Kidney tubule cell (primary cell): ENCODE results near the gene GDPD5.

ENCODE experiments used
- DNase-seq: peaks from one replicate; pipeline ENCODE4 v3.0.0-alpha.2; 2018; ENCODE audit warnings: low spot score

Gene GDPD5

DNA sequence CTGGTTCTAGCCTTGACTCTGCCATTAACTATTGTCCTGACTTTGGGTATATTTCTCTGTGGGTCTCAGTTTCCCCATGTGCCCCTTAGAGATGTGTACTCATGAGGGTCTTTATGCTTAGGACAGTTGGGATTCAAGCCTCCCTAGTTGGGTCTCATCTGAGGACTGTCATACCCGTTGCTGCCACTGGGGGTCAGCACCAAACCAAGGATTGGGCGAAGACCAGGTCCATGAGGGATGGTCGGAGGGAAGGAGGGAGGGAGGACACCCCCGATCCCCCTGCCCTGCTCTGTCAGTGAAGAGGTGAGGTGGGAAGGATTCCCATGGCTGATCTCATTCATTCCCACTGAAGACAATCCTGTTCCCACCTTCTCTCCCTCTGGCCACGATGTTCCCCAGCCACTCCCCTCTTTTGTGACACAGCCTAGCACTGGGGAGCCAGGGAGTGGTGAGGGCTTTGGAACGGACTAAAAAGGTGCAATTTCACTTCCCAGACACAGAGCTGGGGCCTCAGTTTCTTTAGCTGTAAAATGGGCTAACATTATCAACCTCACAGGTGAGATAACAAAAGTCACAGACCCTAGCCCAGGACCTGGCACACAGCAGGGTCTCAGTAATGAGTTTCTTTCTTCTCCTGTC is 80.3 kb downstream of the GDPD5 start:
- peak; percentile 57 for DNase-seq

DNA sequence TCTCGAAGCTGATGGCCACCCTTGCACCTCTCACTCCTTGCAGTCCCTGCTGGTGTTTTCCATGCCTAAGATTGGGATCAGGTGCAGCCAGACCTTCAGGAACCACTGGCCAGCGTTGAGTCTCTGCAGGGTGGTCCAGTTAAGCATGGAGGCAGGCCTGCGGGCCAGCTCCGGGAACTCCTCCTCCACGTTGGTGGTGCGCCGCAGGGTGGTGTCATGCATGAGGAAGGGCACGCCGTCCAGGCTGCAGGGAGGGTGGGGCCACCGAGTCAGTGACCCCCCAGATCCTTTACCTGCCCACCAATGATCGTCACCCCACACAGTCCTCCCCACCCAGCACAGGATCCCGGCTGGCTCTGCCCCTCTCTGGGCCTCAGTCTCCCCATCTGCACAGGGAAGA is 82.7 kb downstream of the GDPD5 start:
- DNase-seq: no peak

DNA sequence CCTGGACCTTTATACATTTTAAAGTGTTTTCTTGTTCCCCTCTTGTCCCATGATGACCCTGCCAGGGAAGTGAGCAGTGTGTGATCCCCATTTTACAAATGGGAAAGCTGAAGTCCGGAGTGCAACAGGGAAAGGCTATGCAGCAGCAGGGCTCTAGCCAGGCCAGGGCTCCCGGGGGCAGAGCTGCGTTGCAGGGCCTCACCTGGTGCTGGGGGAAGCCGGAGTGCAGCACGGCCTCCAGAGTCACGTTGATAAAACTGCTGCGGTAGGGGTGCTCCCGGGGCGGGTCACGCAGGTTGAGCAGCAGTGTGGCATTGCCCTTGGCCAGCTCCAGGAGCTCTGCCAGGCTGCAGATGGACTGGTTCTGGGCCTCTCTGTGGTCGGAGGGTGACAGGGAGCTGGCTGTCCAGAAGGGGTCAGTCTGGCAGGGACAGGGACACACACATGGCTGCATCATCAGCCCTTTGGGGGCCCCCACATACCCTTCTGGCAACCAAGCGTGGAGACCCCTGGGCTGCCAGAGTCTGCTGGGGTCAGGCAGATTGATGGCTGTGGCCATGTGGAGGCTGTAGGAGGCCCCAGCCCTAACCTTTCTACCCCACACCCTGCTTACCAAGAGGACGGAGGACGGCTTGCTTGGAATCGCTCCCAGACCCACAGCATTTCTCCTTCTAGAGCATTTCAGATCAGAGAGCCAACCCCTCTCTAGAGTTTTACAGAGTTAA is 83.4 kb downstream of the GDPD5 start:
- DNase-seq: no peak

DNA sequence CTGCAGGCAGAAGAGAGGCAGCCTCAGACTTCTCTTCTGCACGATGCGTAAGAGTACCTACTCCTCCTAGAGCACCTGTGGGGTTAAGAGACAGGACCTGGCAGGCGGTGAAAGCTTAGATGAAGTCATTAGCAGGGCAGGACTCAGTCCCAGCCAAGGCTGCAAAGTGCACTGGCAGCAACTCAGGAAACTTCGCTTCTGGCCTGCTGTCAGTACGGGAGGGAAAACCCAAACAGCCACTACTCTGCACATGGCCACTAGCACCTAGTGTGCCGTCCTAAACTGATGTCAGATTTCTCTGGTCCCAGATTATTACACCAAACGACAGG is 84.0 kb downstream of the GDPD5 start:
- DNase-seq: no peak

DNA sequence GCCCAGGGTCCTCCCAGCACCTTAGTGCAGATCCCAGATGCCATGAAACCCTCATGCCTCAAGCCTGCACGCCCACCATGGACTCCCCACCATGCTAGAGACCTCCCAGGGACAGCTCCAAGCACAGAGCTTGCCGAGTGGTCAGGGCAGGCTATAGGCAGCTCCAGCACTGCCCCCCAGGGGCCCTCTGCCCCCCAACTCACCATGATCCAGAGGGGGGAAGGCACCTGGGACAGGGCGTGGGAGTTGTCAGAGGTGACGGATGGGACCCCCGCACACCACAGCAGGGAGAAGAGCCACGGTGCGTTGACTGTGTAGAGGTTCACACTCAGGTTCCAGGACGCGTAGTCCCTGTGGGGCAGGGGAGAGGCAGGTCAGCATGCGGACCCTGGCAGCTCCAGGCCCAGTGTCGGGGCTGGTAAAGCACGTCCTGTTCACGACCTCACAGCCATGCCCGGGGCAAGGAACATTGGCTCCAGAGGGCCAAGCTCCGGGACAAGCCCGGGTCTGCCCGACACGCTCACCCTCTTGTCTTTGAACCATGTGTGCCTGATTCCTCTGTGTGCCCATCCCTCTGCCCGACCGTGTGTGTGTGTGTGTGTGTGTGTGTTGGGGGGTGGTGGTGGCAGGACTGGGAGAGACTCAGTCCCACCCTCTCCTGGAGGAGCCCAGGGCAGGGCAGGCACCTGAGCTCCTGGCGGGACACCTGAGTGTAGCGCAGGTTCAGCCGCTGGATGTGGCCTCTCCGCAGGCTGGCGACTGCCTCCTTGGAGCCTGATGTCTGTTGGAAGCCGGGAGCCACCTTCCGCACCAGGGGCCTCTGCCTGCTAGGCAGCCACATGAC is 84.6 kb downstream of the GDPD5 start:
- DNase-seq: no peak

DNA sequence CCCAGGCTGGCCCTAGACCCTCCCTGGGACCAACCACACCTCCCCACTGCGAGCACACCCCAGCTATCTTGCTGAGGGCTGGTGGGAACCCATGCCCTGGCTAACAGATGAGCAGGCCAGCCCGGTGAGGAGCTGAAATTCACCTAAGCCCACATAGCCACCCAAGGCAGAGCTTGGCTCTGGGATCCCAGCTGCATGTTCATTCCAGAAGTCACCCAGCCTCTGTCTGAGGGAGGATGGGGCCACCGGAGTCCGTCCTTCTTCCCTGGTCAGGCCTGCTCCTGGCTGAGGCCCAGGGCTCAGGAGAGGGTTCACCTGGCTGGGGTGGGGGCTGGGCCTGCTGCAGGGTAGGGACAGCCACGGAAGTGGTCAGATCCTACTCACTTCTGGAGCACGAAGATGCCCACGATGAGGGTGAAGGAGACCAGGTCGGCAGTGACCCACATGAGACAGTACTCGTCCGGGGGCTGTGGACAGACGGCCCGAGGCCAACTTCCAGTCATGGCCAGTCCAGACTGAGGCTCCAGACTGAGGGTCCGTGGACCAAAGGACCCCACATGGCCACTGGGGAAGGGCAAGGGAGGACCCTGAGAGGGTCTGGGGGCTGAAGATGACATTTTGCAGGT is 86.1 kb downstream of the GDPD5 start:
- DNase-seq: no peak

DNA sequence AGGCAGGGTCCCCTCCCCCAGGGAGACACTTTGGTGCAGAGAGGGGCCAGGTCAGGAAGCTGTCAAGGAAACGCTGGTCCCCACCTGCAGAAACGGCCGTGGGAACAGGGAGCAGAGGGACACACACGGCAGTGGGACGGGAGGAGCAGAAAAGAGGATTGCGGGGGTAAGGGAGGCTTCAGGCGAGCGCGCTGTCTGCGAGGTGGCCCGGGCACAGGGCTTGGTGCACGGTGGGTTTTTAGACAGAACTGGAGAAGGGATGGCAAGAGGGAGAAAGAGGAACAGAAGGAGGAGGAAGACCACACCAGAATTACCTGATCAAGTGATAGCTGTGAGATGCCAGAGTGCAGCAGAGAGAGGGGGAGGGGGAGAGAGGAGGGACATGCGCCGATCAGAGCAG is 86.7 kb downstream of the GDPD5 start:
- DNase-seq: no peak

DNA sequence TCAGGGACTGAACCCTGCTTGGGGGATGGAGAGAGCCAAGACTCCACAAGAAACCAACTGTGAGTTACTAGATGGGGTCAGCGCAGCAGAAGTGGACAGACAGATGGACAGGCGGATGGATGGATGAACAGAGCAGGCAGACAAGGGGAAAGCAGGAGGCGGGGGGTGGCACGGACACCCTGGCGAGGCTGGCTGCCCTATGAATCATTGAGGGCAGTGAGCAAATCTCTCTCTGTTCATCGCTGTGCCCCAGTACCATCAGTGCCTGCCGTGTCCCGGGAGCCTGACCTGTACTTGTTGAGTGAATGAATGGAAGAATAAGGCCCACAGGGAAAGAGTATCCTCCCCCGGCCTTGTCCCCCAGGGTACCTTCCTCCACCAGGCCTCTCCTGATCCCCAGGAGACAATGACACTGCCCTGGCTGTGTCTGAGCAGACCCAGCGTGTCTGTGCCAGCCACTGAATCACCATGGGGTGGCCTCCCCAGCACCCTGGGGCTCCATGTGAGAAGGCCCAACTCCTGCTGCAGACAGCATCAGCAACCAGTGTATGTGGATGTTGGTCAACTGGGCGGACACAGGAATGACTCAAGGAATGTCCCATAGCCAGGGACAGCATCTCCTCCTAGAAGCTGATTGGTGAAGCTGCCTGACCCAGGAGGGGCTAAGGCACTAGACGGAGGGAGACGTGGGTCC is 87.6 kb downstream of the GDPD5 start:
- no peak for DNase-seq

DNA sequence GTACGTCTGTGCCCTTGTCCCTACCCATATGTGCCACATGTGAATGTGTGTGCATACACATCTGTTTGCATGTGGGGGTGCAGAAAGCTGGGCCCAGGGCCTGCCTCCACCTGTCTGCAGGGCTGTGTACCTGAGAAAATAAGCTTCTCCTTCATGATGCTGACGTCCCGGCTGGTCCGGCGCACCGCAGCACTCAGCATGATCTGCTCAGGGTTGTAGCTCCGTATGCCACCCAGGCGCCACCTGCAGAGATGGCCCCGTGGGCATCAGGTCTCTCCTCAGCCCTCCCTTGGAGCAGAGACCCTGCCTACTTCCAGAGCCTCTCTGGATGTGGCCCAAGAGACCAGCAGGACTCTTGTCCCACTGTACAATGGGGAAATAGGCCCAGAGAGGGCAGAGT is 88.9 kb downstream of the GDPD5 start:
- no peak for DNase-seq

DNA sequence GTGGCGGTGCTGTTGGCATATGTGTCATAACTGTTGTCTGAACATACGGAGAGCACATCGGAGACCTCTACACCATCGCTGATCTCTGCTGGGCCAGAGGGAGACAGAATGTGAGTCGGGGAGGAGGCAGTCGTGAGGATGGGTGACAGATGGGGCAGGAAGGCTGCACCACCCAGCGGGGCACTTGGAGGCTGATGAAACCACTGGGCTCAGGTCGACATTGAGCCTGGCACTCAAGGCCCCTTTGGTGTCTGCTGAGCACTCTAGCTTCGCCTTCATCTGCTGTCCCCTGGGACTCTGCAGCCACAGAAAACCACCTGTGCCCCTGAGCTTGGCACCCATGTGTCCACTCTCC is 90.2 kb downstream of the GDPD5 start:
- DNase-seq: no peak

DNA sequence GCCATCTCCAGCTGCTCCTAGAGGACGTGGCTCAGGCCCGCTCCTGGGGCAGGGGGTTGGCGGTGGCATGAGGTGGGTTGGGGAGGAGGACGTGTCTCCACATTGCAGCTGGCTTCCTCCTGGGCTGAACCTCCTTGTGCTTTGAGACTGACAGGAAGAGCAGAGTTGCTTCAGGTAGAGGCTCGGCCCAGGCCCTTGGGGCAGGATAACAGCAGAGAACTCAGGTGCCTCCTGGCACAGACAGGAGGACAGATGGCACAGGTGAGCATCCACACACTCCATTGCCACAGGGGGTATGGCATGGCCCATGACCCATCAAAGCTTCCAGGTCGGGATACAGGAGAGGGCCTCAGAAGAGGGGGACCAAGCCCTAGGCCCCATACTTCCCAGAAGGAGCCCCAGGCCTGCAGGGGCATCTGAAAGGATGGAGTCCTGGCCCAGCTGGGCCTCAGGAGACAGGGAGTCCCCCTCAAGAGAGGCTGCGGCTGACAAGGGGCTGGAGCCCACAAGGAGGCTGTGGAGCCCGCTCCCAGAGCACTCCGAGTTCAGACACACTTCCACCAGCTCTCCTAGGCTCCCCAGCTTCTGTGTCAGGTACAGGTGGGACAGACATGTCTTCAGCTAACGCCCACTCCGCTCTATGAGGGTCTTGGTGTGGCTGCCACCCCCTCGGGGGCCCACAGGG is 90.7 kb downstream of the GDPD5 start:
- no peak for DNase-seq

DNA sequence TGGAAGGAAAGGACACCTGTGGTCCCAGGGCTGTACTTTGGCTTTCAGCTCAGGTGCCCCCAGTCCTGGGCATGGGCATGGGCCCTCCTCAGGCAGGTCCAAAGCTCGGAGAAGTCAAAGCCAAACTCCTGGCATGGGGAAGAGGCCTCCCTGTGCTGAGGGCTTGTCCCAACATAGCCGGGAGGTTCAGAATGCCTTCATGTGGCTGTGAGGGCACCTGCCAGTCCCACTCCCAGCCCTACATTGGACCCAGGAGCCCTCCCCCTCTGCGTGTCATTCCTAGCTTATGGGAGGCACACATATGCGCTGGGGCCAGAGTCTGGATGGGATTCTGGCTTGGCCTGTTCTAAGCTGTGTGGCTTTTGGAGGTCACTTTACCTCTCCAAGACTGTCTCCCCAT is 91.7 kb downstream of the GDPD5 start:
- DNase-seq: no peak

DNA sequence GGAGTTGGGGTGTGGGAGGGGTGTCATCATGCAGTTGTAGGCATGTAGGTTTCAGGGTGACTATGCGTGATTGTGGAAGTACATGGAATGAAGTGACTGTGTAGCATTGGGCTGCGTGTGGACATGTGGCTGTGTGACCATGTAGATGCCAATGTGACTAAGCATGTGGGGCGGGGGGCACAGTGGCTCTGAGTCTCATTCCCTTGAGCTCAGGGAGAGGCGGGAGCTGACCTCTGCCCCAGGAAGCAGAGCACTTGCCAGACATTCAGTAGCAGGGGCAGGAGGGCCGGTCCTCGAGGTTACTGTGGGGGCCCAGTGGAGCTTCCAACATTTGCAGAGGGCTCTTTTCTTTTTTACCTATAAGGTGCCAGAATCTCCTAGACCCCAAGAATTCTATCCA is 92.3 kb downstream of the GDPD5 start:
- DNase-seq: no peak

DNA sequence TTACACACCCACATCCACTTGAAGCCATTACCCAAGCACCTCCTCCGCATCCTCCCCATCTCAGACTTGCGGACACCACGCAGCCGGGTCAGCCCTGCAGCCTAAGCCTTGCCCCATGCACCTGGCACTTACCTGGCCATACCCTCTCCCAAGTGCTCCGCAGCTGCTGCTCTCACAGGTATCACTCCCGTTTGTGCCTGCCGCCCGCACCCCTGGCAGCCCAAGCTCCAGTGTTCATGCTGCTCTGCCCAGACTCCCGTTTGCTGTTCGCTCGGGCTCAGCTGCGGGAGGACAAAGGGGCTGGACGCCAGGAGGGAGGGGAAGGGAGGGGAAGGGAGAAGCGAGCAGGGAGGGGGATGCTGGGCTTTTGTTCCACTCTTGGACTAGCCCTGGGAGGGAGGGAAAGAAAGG is 92.8 kb downstream of the GDPD5 start, which contains the start of gene KLHL35:
KLHL35 (minus strand) TSS at position 293 of the 411 bp plus-strand sequence. CDS start 2,574 bp downstream, outside the sequence.
- no peak for DNase-seq

DNA sequence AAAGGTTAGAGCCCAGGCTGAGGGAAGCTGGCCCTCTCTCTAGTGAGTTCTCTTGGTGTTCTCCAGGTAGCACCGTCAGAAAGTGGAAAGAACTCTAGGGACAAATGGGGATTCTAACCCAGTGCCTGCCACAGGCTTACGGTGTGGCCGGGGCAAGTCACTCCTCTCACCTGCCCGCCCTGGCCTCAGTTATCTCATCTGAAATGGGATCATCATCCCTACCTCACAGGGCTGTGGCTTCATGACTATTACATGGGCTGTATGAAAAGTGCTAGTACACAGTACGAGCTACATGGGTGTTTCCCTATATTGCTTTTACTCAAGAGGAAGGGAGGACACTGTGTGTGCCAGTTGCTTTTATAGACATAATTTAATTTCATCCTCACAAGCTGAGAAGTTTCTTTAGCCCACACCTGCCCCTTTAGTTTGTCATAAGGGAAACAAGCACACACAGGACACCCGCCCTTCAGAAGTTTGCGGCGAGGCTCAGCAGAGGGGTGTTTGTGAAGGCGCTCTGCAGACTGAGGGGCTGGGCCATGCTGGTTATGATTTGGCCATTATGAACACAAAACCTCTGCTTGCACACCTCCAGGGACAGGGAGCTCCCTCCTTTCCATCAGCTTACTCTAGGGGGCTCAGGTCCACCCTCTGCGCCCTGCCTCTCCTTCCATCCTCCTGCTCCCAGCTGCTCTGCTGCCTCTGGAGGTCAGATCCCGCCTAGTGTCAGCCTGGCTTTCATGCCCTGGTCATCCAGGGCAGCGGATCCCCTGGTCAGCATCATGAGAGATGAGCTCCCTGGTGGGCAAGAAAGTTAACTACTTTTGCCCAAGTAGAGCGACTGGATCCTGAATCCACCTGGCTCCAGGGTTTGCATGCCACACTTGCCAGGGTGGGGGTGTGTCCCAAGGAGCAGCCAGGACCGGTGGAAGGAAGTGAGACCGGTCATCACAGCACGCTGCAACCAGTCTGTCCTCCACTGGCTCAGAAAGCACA is 93.9 kb downstream of the GDPD5 start:
- DNase-seq: no peak

DNA sequence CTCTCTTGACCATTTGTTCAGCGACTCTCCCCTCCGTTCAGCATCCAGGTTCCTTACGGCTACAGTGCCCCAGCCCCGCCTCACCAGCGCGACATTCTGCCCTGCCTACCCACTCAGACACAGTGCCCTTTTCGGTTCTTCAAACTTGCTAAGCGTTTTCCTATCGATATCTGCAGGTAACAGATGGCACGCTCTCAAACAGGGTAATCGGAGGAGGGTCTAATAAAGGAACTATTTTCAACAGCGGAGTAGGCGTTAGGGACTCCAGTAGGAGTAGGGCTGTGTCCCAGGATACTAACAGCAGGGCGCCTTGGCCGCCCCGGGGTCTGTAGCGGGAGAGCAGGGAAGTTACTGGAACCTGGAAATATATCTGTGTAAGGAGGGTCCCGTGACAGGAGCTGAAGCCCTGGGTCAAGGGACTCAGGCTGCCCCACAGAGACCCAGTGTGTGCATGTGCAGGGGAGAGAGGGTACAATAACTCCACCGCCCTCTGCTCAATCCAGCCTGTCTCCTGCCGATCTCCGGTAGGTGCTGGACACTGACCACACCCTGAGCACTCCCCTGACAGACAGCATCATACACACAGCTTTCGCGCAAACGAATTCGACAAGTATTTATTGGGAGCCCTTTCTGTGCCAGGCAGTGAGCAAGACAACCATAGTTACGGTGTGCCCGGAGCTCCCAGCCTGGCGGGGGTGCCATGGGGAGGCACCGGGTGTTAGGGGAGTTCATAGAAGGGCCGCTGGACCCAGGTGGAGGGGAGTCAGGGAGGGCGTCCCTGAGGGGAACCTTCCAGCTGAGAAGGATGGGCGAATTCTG is 94.8 kb downstream of the GDPD5 start:
- DNase-seq: no peak

DNA sequence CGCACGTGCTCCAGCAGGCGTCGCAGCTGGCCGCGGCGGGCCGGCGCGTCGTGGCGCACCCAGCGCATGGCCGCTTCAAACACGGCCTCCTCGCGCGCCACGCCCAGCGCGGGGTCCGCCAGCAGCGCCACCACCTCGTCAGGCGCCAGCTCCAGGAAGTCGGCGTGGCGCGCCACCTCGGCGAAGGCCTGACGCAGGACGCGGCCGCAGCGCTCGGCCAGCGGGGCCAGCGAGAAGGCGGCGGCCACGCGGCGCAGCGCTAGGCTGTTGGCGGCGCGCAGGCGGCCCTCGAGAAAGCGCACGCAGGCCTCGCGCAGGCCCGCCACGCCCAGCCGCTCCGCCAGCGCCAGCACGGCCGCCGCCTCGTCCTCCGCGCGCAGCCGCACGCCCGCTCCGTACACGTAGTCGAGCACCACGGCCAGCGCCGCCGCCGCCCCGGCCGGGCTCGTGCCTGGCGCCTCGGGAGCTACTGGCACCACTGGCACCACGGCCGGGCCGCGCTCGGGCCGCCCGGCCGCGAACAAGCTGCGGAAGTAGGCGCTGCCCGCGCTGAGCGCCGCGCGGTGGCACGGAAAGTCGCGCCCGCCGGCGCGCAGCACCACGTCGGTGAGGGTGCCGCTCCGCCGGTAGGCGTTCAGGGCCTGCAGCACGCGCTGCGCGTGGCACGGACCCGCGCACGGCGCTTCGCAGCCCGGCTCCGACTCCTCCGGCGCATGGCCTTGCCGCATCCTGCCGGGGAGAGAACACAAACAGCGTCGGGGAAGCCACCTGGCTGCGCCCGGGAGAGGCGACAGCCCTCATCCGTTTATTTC is 95.6 kb downstream of the GDPD5 start:
- DNase-seq: peak; percentile 54

DNA sequence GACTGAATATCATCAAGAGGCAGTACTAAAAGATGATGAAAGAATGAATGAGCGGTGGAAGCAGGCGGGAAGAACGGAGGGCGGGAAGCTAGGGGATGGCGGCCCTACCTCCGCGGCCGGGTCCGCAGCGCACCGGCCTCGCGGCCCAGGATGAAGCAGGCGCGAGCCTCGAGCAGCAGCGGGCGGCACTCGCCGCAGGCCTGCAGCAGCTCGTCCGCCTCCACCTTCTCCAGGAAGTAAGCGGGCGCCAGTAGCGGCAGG is 96.2 kb downstream of the GDPD5 start:
- no peak for DNase-seq
